SH-SY5Y (cell line): ENCODE data around the gene MOV10.

Experiments
- GATA2 ChIP-seq: IDR thresholded peaks from 2 replicates; pipeline ENCODE4 v1.6.1; 2011; ENCODE audit warnings: mild to moderate bottlenecking, low read depth, low read length
- GATA3 ChIP-seq: IDR thresholded peaks from 2 replicates; pipeline ENCODE4 v1.6.1; 2011; ENCODE audit warnings: low read depth, mild to moderate bottlenecking, low read length, moderate library complexity

DNA sequence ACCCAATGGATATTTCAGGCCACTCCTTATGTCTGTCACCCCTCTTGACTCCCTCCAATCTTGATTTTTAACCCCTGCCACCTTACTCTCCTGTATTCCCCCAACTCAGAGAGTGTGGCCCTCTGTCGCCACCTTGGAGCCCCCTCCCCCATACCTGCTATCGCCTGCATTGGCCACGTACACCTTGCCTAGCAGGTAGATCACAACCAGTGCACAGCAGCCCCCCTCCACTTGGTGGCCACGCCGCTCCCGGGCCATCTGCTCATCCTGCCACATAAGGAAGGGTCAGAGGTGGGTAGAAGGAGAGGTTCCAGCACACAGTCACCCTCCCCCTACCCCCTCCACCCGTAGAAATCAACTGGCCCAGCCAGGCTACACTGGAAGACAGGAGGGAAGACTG lies 37.7 kb downstream of the MOV10 start:
- TF ChIP-seq GATA3 (no peak), GATA2 (no peak)
